Lower leg skin (tissue), 3 donors: ENCODE measurements around the gene DDX54.

Experiments
- CTCF ChIP-seq, 3 donors: fragments of 450-650 bp; IDR thresholded peaks; one replicate each; pipeline ENCODE4 v1.5.1; 2016; ENCODE audit warnings: antibody characterized with exemption in 3 of 3, mild to moderate bottlenecking in 3 of 3, moderate library complexity in 2 of 3
- POLR2A ChIP-seq, 2 donors: fragments of 450-650 bp; IDR thresholded peaks; one replicate each; pipeline ENCODE4 v1.6.1; 2016 to 2017; ENCODE audit warnings: antibody characterized with exemption in 2 of 2, mild to moderate bottlenecking in 1 of 2, moderate library complexity in 1 of 2

GRCh38 chr12:113167868-113168267, 17.4 kb downstream of the DDX54 start:
- TF ChIP-seq CTCF (IDR thresholded peaks at IDR 0.05) (no peak), POLR2A (IDR thresholded peaks at IDR 0.05) (no peak)
